Karpas-422 (cell line): ENCODE data around the gene SGPL1. TPM values are rescaled to one million over a fixed set of nuclear protein-coding genes. Genes with fewer than 3 reads are reported as not detected.
"Not testable (repeated sequence)": the region's sequence is repeated elsewhere in the genome, so short reads cannot be mapped to it uniquely, and the experiment has no call there.

ENCODE experiments used
- DNase-seq: peaks from one replicate; pipeline ENCODE4 v3.0.0-alpha.2; 2015
- H2AFZ ChIP-seq: fragments of 200-600 bp; sonication (generic); 2 replicates; pipeline ENCODE4 v1.6.1; 2014; ENCODE audit warnings: antibody characterized with exemption, low read length, mixed read lengths
- H3K27ac ChIP-seq: fragments of 200-600 bp; sonication (generic); 2 replicates; pipeline ENCODE4 v1.5.1; 2014; ENCODE audit warnings: mild to moderate bottlenecking, low read length, moderate library complexity
- H3K27me3 ChIP-seq: fragments of 200-600 bp; sonication (generic); 2 replicates; pipeline ENCODE4 v1.6.1; 2014; ENCODE audit warnings: low read length, mixed read lengths
- H3K36me3 ChIP-seq: fragments of 200-600 bp; sonication (generic); 2 replicates; pipeline ENCODE4 v1.6.1; 2014; ENCODE audit warnings: low read length, mixed read lengths; ENCODE audit not compliant: insufficient read depth
- H3K4me1 ChIP-seq: fragments of 200-600 bp; sonication (generic); 2 replicates; pipeline ENCODE4 v1.6.1; 2014; ENCODE audit warnings: mild to moderate bottlenecking, low read length, mixed read lengths
- H3K4me2 ChIP-seq: fragments of 200-600 bp; sonication (generic); 2 replicates; pipeline ENCODE4 v1.6.1; 2014; ENCODE audit warnings: low read length, low read depth, mild to moderate bottlenecking; ENCODE audit not compliant: poor library complexity, severe bottlenecking
- H3K4me3 ChIP-seq: fragments of 200-600 bp; sonication (generic); 2 replicates; pipeline ENCODE4 v1.5.1; 2014; ENCODE audit warnings: mild to moderate bottlenecking, antibody characterized with exemption, low read length, mixed read lengths
- H3K79me2 ChIP-seq: fragments of 200-600 bp; sonication (generic); 2 replicates; pipeline ENCODE4 v1.6.1; 2014; ENCODE audit warnings: mild to moderate bottlenecking, low read length, mixed read lengths
- H3K9ac ChIP-seq: fragments of 200-600 bp; sonication (generic); 2 replicates; pipeline ENCODE4 v1.6.0; 2014; ENCODE audit warnings: low read length
- H3K9me2 ChIP-seq: fragments of 200-600 bp; sonication (generic), shearing (Covaris generic); replicated peaks from 2 replicates; pipeline ENCODE4 v1.6.0; 2014; ENCODE audit warnings: mild to moderate bottlenecking, low read length, moderate library complexity; ENCODE audit not compliant: insufficient read depth
- H3K9me3 ChIP-seq: fragments of 300-700, 200-600 bp; sonication (generic); 2 replicates; pipeline ENCODE4 v1.6.1; 2014; ENCODE audit warnings: low read length, mixed read lengths
- H4K20me1 ChIP-seq: fragments of 200-600 bp; sonication (generic); 2 replicates; pipeline ENCODE4 v1.6.1; 2014; ENCODE audit warnings: mild to moderate bottlenecking, antibody characterized with exemption, low read length, low read depth; ENCODE audit not compliant: insufficient read depth
- total RNA-seq: library from RNA; depleted of rRNA; stranded (reverse); fragments of >200 nt; shearing (Covaris generic); gene quantifications from 2 replicates; pipeline ENCODE4 v1.2.3, GENCODE V29; 2014; ENCODE audit warnings: low replicate concordance

The SGPL1 gene
- total RNA-seq, 1 experiment from 2014 or later: 26.3 TPM

DNA sequence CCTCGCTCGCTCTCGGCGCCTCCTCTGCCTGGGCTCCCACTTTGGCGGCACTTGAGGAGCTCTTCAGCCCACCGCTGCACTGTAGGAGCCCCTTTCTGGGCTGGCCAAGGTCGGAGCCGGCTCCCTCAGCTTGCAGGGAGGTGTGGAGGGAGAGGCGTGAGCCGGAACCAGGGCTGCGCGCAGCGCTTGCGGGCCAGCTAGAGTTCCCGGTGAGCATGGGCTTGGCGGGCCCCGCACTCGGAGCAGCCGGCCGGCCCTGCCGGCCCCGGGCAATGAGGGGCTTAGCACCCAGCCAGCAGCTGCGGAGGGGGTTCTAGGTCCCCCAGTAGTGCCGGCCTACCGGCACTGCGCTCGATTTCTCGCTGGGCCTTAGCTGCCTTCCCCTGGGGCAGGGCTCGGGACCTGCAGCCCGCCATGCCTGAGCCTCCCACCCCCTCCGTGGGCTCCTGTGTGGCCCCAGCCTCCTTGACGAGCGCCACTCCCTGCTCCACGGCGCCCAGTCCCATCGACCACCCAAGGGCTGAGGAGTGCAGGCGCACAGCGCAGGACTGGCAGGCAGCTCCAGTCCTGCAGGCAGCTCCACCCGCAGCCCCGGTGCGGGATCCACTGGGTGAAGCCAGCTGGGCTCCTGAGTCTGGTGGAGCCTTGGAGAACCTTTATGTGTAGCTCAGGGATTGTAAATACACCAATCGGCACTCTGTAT lies 45.9 kb downstream of the SGPL1 start:
- not testable (repeated sequence) for DNase-seq, H3K27ac ChIP-seq, H2AFZ ChIP-seq, H3K4me1 ChIP-seq, H3K4me2 ChIP-seq, H3K4me3 ChIP-seq, H3K9me3 ChIP-seq, H3K27me3 ChIP-seq, H3K9me2 ChIP-seq, H4K20me1 ChIP-seq, H3K9ac ChIP-seq, H3K79me2 ChIP-seq
- H3K36me3 ChIP-seq: peaks cover 16% of the 10 kb centered on the region; the same call in 1 of the 2 replicates

DNA sequence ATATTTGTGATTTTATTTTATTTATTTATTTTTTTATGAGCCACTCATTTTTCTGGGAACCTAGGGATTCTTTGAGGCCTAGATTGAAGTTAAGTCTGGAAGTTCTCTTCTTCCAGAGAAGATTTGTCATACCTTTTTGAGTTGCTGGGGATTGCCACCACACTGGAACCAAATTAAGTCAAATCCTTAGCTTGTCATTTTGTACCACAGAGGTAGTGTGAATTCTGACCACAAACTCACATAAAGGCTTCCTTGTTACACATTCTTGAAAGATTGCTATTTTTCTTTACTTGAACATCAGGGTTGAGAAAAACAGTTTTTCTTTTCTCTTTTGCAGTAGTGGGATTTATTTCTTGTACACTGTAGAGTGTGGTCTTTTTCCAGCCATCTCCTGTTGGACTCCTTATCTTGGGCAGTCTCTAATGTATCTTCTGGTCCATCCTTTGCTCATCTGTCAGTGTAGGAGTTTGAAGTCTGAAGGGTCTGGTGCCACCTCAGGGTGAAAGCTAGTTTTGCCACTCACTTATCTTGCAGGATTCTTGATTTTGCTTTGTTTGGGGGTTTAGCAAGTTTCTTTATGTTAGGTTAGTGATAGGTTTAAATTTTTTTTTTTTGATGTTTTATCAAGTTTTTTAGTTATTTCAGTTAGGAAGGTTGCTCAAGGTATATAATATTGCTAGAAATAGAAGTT lies 47.9 kb downstream of the SGPL1 start:
- Histone ChIP-seq H3K36me3 (peaks cover 15% of the 10 kb centered on the region; the same call in 1 of the 2 replicates), H4K20me1 (no peaks in the 10 kb centered on the region), H3K9me2 (no peaks in the 10 kb centered on the region), H3K79me2 (no peaks in the 10 kb centered on the region), H3K9ac (no peak overlapping the region), H3K4me2 (no peak overlapping the region), H3K4me1 (no peaks in the 10 kb centered on the region), H3K27ac (no peak overlapping the region), H3K27me3 (no peaks in the 10 kb centered on the region), H2AFZ (no peak overlapping the region), H3K9me3 (no peaks in the 10 kb centered on the region), H3K4me3 (no peak overlapping the region)
- DNase-seq: no peak

DNA sequence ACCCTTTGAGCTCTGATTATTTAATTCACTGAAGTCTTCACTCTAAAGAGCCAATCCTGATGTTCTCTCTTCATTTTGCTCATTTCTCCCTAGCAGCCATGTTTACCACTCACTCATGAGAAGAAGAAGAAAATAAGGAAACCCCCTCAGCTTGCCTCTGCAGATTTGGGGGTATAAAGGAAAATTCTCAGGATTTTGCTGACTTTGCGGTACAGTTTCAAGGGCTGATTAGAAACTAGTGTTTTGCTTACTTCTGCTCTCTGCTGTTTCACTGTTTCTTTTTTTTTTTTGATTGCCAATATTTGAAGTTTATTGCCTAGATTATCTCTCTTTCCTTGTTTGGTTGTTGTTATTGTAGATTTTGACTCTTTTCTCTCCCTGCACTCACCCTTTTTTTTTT lies 49.2 kb downstream of the SGPL1 start:
- Histone ChIP-seq H3K4me2 (no peak overlapping the region), H3K9ac (no peak overlapping the region), H3K4me3 (no peak overlapping the region), H3K27me3 (no peaks in the 10 kb centered on the region), H3K9me2 (no peaks in the 10 kb centered on the region), H3K4me1 (no peaks in the 10 kb centered on the region), H3K27ac (no peak overlapping the region), H3K36me3 (peaks cover 6% of the 10 kb centered on the region; the same call in 1 of the 2 replicates), H4K20me1 (no peaks in the 10 kb centered on the region), H2AFZ (no peak overlapping the region), H3K79me2 (no peaks in the 10 kb centered on the region), H3K9me3 (no peaks in the 10 kb centered on the region)
- no peak for DNase-seq

DNA sequence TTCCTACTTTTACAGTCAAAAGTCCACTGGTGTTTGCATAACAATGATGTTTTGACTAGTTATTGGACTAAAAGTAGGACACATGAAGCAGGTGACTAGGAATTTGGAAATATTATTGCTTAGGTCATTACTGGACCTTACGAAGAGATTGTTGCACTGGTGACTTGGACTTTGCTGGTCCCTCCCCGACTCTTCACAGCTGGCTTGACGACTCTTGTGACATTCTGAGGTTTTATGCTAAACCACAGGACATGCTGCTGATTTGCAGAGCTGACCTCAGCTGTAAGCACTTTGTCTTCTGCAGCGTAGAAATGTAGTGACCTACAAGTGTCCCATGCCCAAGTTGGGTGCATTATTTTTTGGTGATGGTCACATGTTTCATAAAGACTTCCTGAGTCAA lies 50.7 kb downstream of the SGPL1 start:
- Histone ChIP-seq H3K36me3 (no peaks in the 10 kb centered on the region), H3K27me3 (no peaks in the 10 kb centered on the region), H4K20me1 (no peaks in the 10 kb centered on the region), H3K9me2 (no peaks in the 10 kb centered on the region), H3K4me2 (no peak overlapping the region), H3K4me3 (no peak overlapping the region), H3K9me3 (no peaks in the 10 kb centered on the region), H3K27ac (no peak overlapping the region), H3K79me2 (no peaks in the 10 kb centered on the region), H3K9ac (no peak overlapping the region), H2AFZ (no peak overlapping the region), H3K4me1 (no peaks in the 10 kb centered on the region)
- no peak for DNase-seq

DNA sequence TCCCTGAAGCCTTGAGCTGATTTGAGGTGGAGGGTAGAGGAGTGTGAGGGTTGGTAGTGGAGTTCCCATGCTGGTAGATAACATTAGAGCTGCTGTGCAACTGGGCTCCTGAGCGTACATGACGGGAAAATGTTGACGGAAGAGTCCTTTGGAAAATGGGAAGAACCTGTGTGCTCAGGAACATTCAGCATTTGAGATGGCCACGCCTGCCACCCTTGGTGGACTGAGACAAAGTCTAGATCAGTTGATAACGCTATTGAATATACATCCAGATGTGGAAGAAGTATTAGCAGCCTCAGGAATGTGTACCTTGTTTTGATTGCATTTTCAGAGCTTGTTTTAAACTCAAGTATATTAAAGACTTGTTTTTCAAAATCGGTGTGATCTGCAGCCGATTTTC lies 56.5 kb downstream of the SGPL1 start:
- Histone ChIP-seq H3K79me2 (no peaks in the 10 kb centered on the region), H3K9me2 (no peaks in the 10 kb centered on the region), H2AFZ (no peak overlapping the region), H3K27ac (no peak overlapping the region), H3K36me3 (no peaks in the 10 kb centered on the region; the same call in 1 of the 2 replicates), H3K9me3 (no peaks in the 10 kb centered on the region), H3K4me2 (no peak overlapping the region), H4K20me1 (no peaks in the 10 kb centered on the region), H3K27me3 (no peaks in the 10 kb centered on the region), H3K9ac (no peak overlapping the region), H3K4me1 (no peaks in the 10 kb centered on the region), H3K4me3 (no peak overlapping the region)
- no peak for DNase-seq

DNA sequence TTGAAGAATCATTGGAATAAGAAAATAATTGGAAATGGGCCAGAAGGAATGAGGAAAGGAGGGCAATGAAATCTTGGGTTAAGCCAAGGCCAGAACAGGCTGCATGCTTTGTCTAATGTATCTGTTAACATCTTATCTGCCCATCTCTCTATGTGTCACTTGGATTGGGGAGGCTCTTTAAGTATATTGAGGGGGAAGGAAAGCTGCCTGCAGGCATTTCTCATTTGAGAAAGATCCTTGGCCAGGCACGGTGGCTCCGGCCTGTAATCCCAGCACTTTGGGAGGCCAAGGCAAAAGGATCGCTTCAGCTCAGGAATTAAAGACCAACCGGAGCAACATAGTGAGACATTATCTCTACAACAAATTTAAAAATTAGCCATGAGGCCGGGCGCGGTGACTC lies 58.3 kb downstream of the SGPL1 start:
- H3K9ac ChIP-seq: no peak overlapping the region
- H3K79me2 ChIP-seq: no peaks in the 10 kb centered on the region
- no peak for DNase-seq

DNA sequence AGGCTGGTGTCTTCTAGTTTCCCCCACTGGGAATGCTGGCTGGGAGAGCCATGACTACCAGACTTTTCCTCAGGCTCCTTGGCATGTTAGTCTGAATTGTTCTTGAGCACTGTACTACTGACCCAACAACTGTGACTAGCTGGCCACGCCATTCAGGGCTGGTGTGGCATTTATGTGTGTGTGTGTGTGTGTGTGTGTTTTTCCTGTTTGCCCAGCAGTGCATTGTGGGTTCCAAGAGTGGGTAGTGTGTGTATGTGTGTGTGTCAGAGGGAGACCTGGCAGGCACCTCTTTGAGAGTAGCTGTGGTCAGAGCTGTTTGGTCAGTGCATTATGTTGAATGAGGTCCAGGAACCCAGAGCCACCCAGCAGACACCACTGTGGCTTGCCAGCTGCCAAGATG lies 63.5 kb downstream of the SGPL1 start:
- H3K4me2 ChIP-seq: no peak overlapping the region

More for the DNA sequence above, 58.3 kb downstream of the SGPL1 start:
- Histone ChIP-seq H2AFZ (no peak overlapping the region), H3K9me2 (no peaks in the 10 kb centered on the region), H3K4me2 (no peak overlapping the region), H4K20me1 (no peaks in the 10 kb centered on the region), H3K4me3 (no peak overlapping the region), H3K36me3 (peaks cover 3% of the 10 kb centered on the region; the same call in 1 of the 2 replicates), H3K27ac (no peak overlapping the region), H3K27me3 (no peaks in the 10 kb centered on the region), H3K9me3 (no peaks in the 10 kb centered on the region), H3K4me1 (no peaks in the 10 kb centered on the region)

DNA sequence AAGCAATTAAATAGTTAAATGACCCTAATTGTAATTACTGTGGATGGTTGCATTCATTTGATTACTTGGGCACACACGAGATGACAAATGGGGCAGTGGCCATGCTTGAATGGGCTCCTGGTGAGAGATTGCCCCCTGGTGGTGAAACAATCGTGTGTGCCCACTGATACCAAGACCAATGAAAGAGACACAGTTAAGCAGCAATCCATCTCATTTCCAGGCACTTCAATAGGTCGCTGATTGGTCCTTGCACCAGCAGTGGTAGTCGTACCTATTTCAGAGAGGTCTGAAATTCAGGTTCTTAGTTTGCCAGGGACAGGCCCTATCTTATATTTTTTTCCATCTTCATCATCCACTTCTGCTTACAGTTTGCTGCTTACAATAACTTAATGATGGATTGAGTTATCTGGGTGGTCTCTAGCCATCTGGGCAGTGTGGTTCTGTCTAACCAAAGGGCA lies 64.4 kb downstream of the SGPL1 start:
- Histone ChIP-seq H3K9me3 (no peaks in the 10 kb centered on the region), H2AFZ (no peak overlapping the region), H3K4me1 (peaks cover 10% of the 10 kb centered on the region), H3K4me3 (no peak overlapping the region), H3K4me2 (no peak overlapping the region), H4K20me1 (no peaks in the 10 kb centered on the region), H3K27ac (no peak overlapping the region), H3K9ac (no peak overlapping the region), H3K79me2 (no peaks in the 10 kb centered on the region), H3K9me2 (no peaks in the 10 kb centered on the region), H3K27me3 (no peaks in the 10 kb centered on the region), H3K36me3 (peaks cover 6% of the 10 kb centered on the region; the same call in 1 of the 2 replicates)
- DNase-seq: peak; percentile 93

More for the DNA sequence above, 63.5 kb downstream of the SGPL1 start:
- H3K4me1 ChIP-seq: peaks cover 5% of the 10 kb centered on the region
- no peak overlapping the region for H3K27ac ChIP-seq
- no peaks in the 10 kb centered on the region for H3K27me3 ChIP-seq
- H3K4me3 ChIP-seq: no peak overlapping the region
- H2AFZ ChIP-seq: no peak overlapping the region
- no peaks in the 10 kb centered on the region for H3K9me2 ChIP-seq
- no peaks in the 10 kb centered on the region for H4K20me1 ChIP-seq
- H3K79me2 ChIP-seq: no peaks in the 10 kb centered on the region
- H3K9ac ChIP-seq: no peak overlapping the region
- no peaks in the 10 kb centered on the region for H3K9me3 ChIP-seq
- DNase-seq: no peak
- H3K36me3 ChIP-seq: peaks cover 3% of the 10 kb centered on the region; the same call in 1 of the 2 replicates
